ENCODE results near the gene CRHR2.
"Not testable (repeated sequence)": the region's sequence is repeated elsewhere in the genome, so short reads cannot be mapped to it uniquely, and the experiment has no call there.

Gene CRHR2

DNA sequence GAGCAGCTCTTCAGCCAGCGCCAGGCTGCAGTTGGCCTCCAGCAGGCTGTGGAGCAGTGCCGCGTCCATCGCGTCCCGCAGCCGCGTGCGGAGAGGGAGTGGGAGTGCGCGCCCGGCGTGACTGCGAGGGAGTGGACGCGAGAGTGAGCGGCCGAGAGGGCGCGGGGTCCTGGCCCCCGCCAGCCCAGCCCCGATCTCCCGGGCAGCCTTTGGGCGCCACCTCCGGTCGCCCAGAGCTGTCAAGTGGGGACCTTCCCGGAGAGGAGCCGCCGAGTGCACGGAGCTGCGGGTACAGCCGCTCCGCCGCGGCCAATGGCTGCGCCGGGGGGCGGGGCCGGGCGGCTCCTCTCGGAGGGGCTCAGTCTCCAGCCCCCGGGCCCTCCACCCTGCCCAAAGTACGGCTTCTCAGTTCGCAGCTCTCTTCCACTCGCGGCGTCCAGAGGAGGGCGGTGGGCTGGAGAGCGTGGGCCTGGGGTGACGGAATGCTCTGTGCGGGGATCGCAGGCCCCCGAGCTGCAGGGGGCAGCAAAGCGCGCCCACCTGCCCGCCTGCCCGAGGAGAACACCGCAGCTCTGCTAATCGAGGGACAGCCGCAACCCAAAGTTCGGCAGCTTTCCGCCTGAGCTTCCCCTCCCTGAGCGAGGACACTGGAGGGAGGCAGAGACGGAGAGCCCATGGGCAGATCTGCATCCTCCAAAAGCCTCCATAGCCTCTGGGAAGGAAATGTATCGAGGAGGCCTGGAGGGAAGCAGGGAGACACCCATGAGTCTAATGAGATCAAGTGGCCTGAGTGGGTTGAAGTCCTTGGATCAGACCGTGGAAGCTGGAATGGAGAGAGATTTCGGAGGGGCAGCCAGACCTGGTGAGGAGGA lies at the start of gene CRHR2:
Gene CRHR2, minus strand, starts transcription at position 245 of the 872 bp plus-strand sequence. Its CDS starts 176 bp downstream, at position 69.
- peak in 1 of 2 donors; percentile 12 for DNase-seq (ENCODE audit: low read depth in 2 of 2)

DNA sequence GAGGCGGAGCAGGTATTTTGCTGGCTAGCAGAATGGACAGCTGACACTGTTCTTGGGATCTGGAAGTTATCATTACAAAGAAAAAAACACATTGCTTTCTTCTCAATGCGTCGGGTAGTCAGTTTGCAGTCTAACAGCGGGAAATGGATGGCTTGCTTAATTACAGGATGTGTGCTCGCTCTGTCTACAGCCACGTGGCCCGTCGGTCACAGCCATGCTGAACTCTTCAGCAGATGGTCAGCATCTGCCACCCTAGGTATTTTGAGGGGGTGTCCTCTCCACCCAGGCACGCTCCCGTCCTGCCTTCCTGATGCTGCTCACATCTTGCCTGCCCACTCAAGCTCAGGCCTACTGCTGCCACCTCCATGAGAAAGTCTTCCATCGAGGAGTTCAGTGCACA lies 49.3 kb upstream of the CRHR2 start:
- DNase-seq (ENCODE audit: low read depth in 2 of 2), result no peak

DNA sequence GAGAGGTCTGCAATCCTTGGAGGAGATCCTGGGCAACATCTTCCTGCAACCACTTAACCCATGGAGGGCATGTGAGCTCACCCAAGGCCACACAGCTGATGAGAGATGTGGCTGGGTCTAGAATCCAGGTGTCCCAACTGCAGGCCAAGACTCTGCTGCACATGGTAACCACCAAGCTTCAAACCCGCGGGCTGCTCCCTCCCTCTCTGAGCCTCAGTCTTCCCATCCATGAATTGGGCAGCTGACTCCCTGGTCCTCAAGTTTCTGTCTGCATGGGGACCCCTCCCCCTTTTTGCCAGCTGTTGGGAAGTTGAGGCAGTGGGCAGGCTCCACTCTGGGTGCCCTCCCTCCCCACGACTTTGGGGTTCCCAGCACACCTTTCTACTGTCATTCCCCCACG lies 48.7 kb upstream of the CRHR2 start:
- no peak for DNase-seq (ENCODE audit: low read depth in 2 of 2)

GRCh38 chr7:30730097-30730496 lies 47.8 kb upstream of the CRHR2 start:
- no peak for DNase-seq (ENCODE audit: low read depth in 2 of 2)

DNA sequence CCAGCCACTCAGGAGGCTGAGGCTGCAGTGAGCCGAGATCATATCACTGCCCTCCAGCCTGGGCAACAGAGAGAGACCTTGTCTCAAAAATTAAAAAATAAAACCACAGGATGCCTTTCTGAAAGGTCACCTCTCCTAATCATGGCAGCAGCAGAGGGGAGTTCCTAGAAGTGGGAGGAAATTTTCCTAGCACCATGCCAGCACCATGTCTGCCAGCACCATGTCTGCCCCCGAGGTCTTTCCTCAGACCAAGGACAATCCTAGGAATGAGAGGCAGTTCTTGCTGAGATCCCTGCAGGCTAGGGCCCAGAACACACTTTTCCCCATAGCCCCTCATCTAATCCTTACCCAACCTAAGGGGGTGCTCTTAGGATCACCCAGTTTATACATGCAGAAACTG lies 47.4 kb upstream of the CRHR2 start:
- DNase-seq (ENCODE audit: low read depth in 2 of 2), result no peak

DNA sequence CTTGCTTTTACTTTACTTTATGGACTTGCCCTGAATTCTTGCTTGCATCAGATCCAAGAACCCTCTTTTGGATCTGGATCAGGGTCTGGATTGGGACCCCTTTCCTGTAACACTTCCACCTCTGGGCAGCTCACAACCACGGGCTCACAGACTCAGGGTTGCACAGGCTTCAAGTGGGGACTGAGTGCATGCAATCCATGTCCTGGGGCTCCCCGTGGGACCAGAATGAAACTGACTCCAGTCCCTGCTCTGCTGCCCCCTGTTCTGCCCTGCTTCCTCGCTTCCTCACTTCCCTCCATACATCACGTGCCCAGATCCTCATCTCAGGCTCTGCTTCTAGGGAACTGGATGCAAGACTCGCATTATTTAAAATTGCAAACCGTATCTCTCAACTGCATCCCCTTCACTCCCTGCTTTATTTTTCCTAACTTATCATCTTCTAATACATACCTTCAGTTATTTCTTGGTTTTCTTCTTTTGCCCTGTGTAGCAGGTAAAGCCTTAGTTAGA lies 46.4 kb upstream of the CRHR2 start:
- no peak for DNase-seq (ENCODE audit: low read depth in 2 of 2)

- DNase-seq (ENCODE audit: low read depth in 2 of 2), result peak in 1 of 2 donors; percentile 4
These were observed 45.0 kb upstream of the CRHR2 start for GRCh38 chr7:30727061-30727945.

DNA sequence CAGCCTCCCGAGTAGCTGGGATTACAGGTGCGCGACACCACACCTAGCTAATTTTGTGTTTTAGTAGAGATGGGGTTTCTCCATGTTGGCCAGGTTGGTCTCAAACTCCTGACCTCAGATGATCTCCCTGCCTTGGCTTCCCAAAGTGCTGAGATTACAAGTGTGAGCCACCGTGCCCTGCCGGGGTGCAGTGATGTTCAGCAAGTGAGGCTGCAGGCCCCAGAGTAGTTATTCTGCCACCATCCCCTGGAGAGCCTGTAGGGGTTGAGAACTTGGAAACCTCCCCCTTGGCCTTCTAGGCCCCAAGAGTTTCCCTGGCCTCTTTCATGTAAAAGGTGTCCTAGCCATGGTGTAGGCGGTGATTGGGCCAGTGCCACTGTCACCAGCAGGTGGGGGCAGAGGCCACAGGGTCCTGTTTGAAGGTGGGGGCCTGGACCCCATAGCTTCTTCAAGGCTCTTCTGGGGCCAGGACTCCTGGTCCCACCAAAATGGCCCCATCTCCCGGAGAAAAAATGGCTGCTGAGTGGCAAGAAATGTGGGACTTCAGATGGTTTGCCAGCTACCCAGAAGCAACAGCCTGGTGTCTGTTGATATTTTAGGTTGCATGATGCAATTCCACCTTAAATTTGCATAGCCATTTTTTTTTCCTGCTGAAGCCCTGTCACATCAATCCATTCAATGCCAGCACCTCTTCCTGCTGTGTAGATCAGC lies 44.2 kb upstream of the CRHR2 start:
- no peak for DNase-seq (ENCODE audit: low read depth in 2 of 2)

GRCh38 chr7:30723776-30724175 lies 41.5 kb upstream of the CRHR2 start:
- DNase-seq (ENCODE audit: low read depth in 2 of 2), result no peak

- DNase-seq (ENCODE audit: low read depth in 2 of 2), result no peak
These were observed 40.4 kb upstream of the CRHR2 start for GRCh38 chr7:30722671-30723070.

GRCh38 chr7:30722187-30722586 lies 39.9 kb upstream of the CRHR2 start:
- no peak for DNase-seq (ENCODE audit: low read depth in 2 of 2)

GRCh38 chr7:30721211-30721610 lies 39.0 kb upstream of the CRHR2 start:
- no peak for DNase-seq (ENCODE audit: low read depth in 2 of 2)

- DNase-seq (ENCODE audit: low read depth in 2 of 2), result not testable (repeated sequence)
These were observed 37.2 kb upstream of the CRHR2 start for GRCh38 chr7:30719434-30719833.

GRCh38 chr7:30717181-30717580 lies 34.9 kb upstream of the CRHR2 start:
- no peak for DNase-seq (ENCODE audit: low read depth in 2 of 2)

- DNase-seq (ENCODE audit: low read depth in 2 of 2), result no peak
These were observed 31.9 kb upstream of the CRHR2 start for GRCh38 chr7:30714129-30714528.

GRCh38 chr7:30713392-30713791 lies 31.1 kb upstream of the CRHR2 start:
- DNase-seq (ENCODE audit: low read depth in 2 of 2), result no peak

DNA sequence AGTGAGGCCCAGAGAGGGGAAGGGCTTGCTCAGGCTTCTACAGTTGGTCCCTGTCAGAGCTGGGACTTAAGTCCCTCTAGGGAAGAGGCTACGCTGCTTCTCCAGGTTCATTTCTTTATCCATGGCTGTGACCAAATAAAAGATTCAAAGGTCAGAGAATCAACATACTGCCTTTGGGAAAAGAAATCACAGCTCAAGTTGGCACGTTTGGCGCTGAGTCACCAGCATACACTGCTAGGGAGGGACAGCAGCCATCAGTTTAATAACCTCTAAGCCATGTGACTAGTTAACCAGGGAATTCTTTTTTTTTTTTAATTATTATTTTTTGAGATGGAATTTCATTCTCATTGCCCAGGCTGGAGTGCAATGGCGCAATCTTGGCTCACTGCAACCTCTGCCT lies 28.4 kb upstream of the CRHR2 start:
- DNase-seq (ENCODE audit: low read depth in 2 of 2), result no peak

GRCh38 chr7:30709549-30709948 lies 27.3 kb upstream of the CRHR2 start:
- DNase-seq (ENCODE audit: low read depth in 2 of 2), result no peak

DNA sequence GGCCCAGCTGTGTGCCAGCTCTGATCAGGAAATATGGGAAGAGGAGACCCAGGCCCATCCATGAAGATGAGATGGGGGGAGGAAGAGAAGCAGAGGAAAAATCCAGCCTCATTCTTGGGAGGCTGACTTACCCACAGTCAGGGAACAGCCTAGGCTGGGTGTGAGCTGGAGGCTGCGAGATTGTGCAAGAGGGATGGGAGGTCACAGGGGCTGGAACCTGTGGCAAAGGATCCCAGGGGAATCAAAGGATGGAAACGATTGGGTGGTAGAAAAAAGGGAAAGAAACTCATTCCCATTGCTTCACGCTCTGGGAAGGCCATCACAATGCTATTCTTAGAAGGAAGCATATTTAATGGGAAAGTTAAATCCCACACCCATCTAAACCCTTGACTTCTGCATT lies 26.7 kb upstream of the CRHR2 start:
- DNase-seq (ENCODE audit: low read depth in 2 of 2), result no peak

DNA sequence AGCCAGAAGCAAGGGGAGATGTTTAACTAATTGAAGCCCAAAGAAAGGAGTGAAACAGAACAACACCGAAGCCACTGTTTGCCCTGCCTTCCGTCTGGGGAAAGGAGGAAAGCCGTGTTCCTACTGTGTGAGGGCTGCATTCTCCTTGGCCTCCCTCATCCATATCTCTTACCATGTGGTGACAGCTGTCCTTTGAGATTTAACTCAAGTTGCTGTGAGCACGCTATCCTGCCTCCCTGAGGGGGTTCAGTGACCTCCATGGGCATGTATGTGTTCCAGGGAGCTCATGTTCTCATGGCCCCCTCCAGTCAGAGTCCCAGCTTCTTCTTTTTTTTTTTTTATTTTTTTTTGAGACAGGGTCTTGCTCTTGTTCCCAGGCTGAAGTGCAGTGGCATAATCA lies 26.2 kb upstream of the CRHR2 start:
- DNase-seq (ENCODE audit: low read depth in 2 of 2), result no peak

GRCh38 chr7:30707391-30708357 lies 25.4 kb upstream of the CRHR2 start:
- DNase-seq (ENCODE audit: low read depth in 2 of 2), result no peak

All from stimulated activated CD8-positive, alpha-beta memory T cell treated with anti-CD3 and anti-CD28 coated beads, Interleukin-2, amount 100 ng/mL, for 48 hours (primary cell).